DMS79 treated with DMSO at 0.1 percent for 48 hours (cell line): ENCODE data around the gene RESP18.
"Not testable (repeated sequence)": the region's sequence is repeated elsewhere in the genome, so short reads cannot be mapped to it uniquely, and the experiment has no call there.

Experiments used
- DNase-seq: peaks from one replicate; lab custom pipeline; 2025; lab: John Stamatoyannopoulos, UW

The RESP18 gene

GRCh38 chr2:219325657-219326315, 6.8 kb downstream of the RESP18 start:
- no peak for DNase-seq

- DNase-seq, result no peak
Measured at GRCh38 chr2:219325136-219325535, 7.4 kb downstream of the RESP18 start.

GRCh38 chr2:219323434-219323833, 9.1 kb downstream of the RESP18 start:
- DNase-seq, result no peak

GRCh38 chr2:219314804-219315468, 17.6 kb downstream of the RESP18 start:
- no peak for DNase-seq

GRCh38 chr2:219312683-219313263, 19.8 kb downstream of the RESP18 start:
- not testable (repeated sequence) for DNase-seq

- DNase-seq, result peak; percentile 48
Measured at GRCh38 chr2:219309278-219309677, 23.3 kb downstream of the RESP18 start, which contains the start of gene PTPRN. TSS of gene PTPRN (minus strand) at chr2:219309401. CDS start at chr2:219309332, 69 bp downstream.

- peak; percentile 39 for DNase-seq
Measured at GRCh38 chr2:219308142-219309101, 24.1 kb downstream of the RESP18 start.

GRCh38 chr2:219306047-219306446, 26.5 kb downstream of the RESP18 start:
- no peak for DNase-seq

GRCh38 chr2:219304223-219304622, 28.3 kb downstream of the RESP18 start:
- no peak for DNase-seq

GRCh38 chr2:219302412-219302968, 30.1 kb downstream of the RESP18 start:
- DNase-seq, result no peak

GRCh38 chr2:219300022-219300421, 32.5 kb downstream of the RESP18 start:
- no peak for DNase-seq

- no peak for DNase-seq
Measured at GRCh38 chr2:219299372-219299760, 33.2 kb downstream of the RESP18 start.

GRCh38 chr2:219298759-219299371, 33.7 kb downstream of the RESP18 start:
- DNase-seq, result peak; percentile 71

GRCh38 chr2:219297766-219298456, 34.6 kb downstream of the RESP18 start:
- DNase-seq, result no peak

- no peak for DNase-seq
Measured at GRCh38 chr2:219296631-219297391, 35.7 kb downstream of the RESP18 start.

- no peak for DNase-seq
Measured at GRCh38 chr2:219296142-219296541, 36.4 kb downstream of the RESP18 start.

GRCh38 chr2:219294356-219295351, 37.9 kb downstream of the RESP18 start:
- DNase-seq, result peak; percentile 35

- no peak for DNase-seq
Measured at GRCh38 chr2:219293736-219294231, 38.8 kb downstream of the RESP18 start.
